Activated CD4-positive, CD25-positive, alpha-beta regulatory T cell treated with anti-CD3 and anti-CD28 coated beads, Interleukin-2, amount 50 U/mL, for 72 hours (primary cell): Measurements from ENCODE around the gene RSPH10B2.
"Not testable (repeated sequence)": the region's sequence is repeated elsewhere in the genome, so short reads cannot be mapped to it uniquely, and the experiment has no call there.

Experiments
- DNase-seq: peaks from one replicate; pipeline ENCODE4 v3.0.0; 2021

RSPH10B2 gene

DNA sequence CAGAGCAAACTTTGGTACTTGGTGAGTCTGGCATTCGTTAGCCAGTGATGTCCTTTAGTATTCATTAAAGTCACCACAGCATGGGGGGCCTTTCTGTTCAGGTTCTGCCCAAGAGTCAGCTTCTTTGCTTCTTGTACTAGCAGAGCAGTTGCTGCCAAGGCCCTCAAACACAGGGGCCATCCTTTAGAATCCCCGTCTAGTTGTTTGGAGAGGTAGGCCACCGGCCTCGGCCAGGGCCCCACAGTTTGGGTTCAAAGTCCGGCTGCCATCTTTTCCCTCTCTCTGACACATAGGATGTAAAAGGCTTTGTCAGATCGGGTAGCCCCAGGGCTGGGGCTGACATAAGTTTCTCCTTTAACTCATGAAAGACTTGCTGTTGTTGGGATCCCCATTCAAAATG is 89.8 kb downstream of the RSPH10B2 start:
- DNase-seq = not testable (repeated sequence)

DNA sequence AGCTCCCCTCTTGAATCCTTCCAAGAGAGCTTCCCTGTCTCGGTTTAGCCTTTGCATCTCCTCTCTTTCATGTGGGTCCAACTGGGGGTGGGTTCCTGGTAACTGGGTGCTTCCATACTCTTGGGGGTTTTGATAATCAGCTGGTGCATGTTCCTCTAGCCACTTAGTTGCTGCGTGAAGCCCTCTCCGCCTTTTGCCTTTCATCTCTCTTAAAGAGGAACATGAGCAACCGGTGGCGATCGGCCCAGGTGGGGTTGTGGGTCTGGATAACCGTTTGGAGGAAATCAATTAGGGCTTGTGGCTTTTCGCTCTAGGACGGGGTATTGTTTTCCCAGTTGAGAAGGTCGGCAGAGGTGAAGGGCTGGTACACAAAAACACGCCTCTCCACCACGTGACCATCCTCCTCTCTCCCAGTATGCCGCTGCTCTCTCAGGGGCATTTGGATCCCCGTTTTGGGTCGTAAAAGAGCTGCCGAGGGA is 92.1 kb downstream of the RSPH10B2 start:
- DNase-seq = not testable (repeated sequence)

DNA sequence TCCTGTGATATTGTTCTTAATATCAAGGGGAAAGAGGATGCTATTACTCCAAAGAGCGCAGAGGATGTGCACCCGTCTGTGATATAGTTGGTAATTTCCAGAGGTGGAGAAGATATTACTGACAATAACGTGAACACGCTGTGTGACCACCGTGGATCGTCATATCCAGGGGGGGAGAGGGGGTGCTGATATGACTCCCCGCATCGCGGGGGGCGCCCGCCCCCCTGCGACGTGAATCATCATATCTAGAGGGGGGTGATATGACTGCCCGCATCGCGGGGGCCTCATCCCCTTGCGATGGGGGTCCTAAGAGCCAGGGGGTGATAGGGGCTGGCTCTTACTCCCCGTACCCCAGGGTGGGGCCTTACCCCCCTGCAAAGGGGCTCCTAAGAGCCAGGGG is 93.8 kb downstream of the RSPH10B2 start:
- not testable (repeated sequence) for DNase-seq
